Erythroblast (primary cell): ENCODE results near the gene NCEH1.

Experiments
- GATA1 ChIP-seq: IDR thresholded peaks from 2 replicates; pipeline ENCODE4 v1.6.1; 2011; ENCODE audit warnings: low read depth, mild to moderate bottlenecking, control low read depth, low read length, moderate library complexity
- POLR2A ChIP-seq: IDR thresholded peaks from 2 replicates; pipeline ENCODE4 v1.6.1; 2011; ENCODE audit warnings: mild to moderate bottlenecking, low read length

- no peak for TF ChIP-seq POLR2A
- no peak for TF ChIP-seq GATA1
Observed at GRCh38 chr3:172654470-172654869, 56.4 kb downstream of the NCEH1 start.
